ENCODE results near the gene SLC43A3. TPM values are rescaled to one million over a fixed set of nuclear protein-coding genes. Genes with fewer than 3 reads are reported as not detected.

The SLC43A3 gene
- total RNA-seq, 2 experiments from 2014 or later = 268 to 333 TPM

GRCh38 chr11:57427727-57428082 is 784 bp upstream of the SLC43A3 start:
- H3K9me3 Mint-ChIP-seq (ENCODE audit: low read depth) = no peaks in the 10 kb centered on the region
- ATAC-seq = no peak
- intact Hi-C loops (cut with DNase I, micrococcal nuclease) = loop anchor here (1.0 to 5.0 kb wide), 11 partner anchors 33 to 1715 kb away; partner anchors contain the start of genes MED19 (in 2 of the 2), TMX2 (in 2 of the 2), FAM111A (in 1 of the 2) and LPXN (in 1 of the 2)
- ChIA-PET CTCF (interaction anchor here (0.7 to 2.8 kb wide), 8 partner anchors 9 to 56 kb away, joined by 3 to 21 read pairs (median 3); partner anchors contain the start of gene RTN4RL2), POLR2A (interaction anchor here (0.7 kb wide), 1 partner anchor 75 kb away, joined by 3 read pairs; no protein-coding TSS in a partner anchor)
- no peak for DNase-seq
- no peaks in the 10 kb centered on the region for H3K27me3 Mint-ChIP-seq
- peaks cover 40% of the 10 kb centered on the region for H3K36me3 Mint-ChIP-seq (ENCODE audit: low read depth)
- H3K4me1 Mint-ChIP-seq = peaks cover 29% of the 10 kb centered on the region
- peak overlapping the region; percentile 95 for H3K27ac Mint-ChIP-seq
- peak overlapping the region; percentile 98 for H3K4me3 Mint-ChIP-seq

GRCh38 chr11:57426439-57426928 is 437 bp downstream of the SLC43A3 start:
- Mint-ChIP-seq H3K9me3 (ENCODE audit: low read depth) (no peaks in the 10 kb centered on the region), H3K36me3 (ENCODE audit: low read depth) (peaks cover 52% of the 10 kb centered on the region)
- intact Hi-C loops (cut with DNase I, micrococcal nuclease) = loop anchor here (2.0 to 5.0 kb wide), 8 partner anchors 51 to 1716 kb away; partner anchors contain the start of genes MED19 (in 2 of the 2), TMX2 (in 2 of the 2), FAM111A (in 1 of the 2) and LPXN (in 1 of the 2)

GRCh38 chr11:57425565-57426438 is 1.1 kb downstream of the SLC43A3 start:
- peak overlapping the region; percentile 95 for H3K27ac Mint-ChIP-seq
- ChIA-PET POLR2A (interaction anchor here (1.4 to 1.7 kb wide), 2 partner anchors 32 to 316 kb away, joined by 5 read pairs; partner anchors contain the start of gene SELENOH), CTCF (interaction anchor here (0.5 to 2.8 kb wide), 12 partner anchors 15 to 281 kb away, joined by 3 to 21 read pairs (median 3); partner anchors contain the start of gene RTN4RL2)
- H3K4me1 Mint-ChIP-seq = peaks cover 46% of the 10 kb centered on the region
- no peak for ATAC-seq
- peak overlapping the region; percentile 98 for H3K4me3 Mint-ChIP-seq
- no peaks in the 10 kb centered on the region for H3K9me3 Mint-ChIP-seq (ENCODE audit: low read depth)
- peaks cover 59% of the 10 kb centered on the region for H3K36me3 Mint-ChIP-seq (ENCODE audit: low read depth)
- intact Hi-C loops (cut with DNase I, micrococcal nuclease) = loop anchor here (1.0 to 5.0 kb wide), 17 partner anchors 20 to 1716 kb away; partner anchors contain the start of genes MED19 (in 2 of the 2), TMX2 (in 2 of the 2), CLP1 (in 1 of the 2) and FAM111A (in 1 of the 2)
- peak; percentile 28 for DNase-seq
- no peaks in the 10 kb centered on the region for H3K27me3 Mint-ChIP-seq

More at GRCh38 chr11:57426439-57426928, 437 bp downstream of the SLC43A3 start:
- peaks cover 39% of the 10 kb centered on the region for H3K4me1 Mint-ChIP-seq
- peak overlapping the region; percentile 95 for H3K27ac Mint-ChIP-seq
- peak; percentile 43 for DNase-seq
- ATAC-seq = no peak
- H3K4me3 Mint-ChIP-seq = peak overlapping the region; percentile 98
- no peaks in the 10 kb centered on the region for H3K27me3 Mint-ChIP-seq
- POLR2A ChIA-PET = interaction anchor here (0.6 kb wide), 1 partner anchor 254 kb away, joined by 3 read pairs; no protein-coding TSS in a partner anchor
- CTCF ChIA-PET = interaction anchor here (0.7 to 2.8 kb wide), 6 partner anchors 15 to 280 kb away, joined by 3 to 21 read pairs (median 3); partner anchors contain the start of gene RTN4RL2

DNA sequence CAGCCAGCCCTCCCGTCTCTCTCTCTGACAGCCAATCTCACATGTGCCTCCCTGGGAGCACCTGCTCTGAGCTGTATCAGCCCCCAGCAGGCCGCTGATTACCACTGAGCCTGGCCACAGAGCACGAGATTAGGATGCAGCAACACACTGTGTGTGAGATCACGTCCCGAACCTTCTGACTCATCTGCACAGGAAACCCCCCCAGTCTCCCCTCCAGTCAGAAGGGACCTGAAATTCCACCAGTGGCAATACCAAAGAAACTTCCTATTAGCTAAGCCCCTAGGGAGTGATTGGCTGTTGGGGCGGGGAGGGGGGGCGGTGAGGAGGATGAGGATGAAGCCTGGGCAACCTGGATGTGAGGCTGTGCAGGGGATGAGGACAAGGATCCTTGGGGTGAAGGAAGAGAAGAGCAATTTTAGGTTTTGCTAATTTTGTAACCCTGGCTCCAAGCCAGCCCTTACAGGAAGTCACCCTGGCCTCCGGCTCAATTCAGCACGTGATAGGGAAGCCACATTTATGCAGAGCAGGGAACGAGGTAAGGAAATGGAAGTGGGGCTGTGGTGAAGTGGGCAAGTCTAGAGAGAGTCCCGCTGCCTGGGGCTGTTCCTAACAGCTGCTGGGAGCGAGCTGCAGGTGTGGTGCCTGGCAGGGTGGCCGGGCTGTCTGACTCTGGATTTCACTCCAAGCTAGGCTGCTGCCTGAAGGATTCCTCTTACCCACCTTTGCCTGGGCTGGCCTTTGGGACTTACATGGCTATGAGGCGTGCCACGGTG is 1.9 kb downstream of the SLC43A3 start:
- intact Hi-C loops (cut with DNase I, micrococcal nuclease) = loop anchor here (1.0 to 5.0 kb wide), 15 partner anchors 19 to 1717 kb away; partner anchors contain the start of genes CLP1 (in 1 of the 2), FAM111A (in 1 of the 2), LPXN (in 1 of the 2) and MED19 (in 1 of the 2)
- H3K27me3 Mint-ChIP-seq = no peaks in the 10 kb centered on the region
- peaks cover 67% of the 10 kb centered on the region for H3K36me3 Mint-ChIP-seq (ENCODE audit: low read depth)
- no peaks in the 10 kb centered on the region for H3K9me3 Mint-ChIP-seq (ENCODE audit: low read depth)
- H3K4me3 Mint-ChIP-seq = peak overlapping the region; percentile 98
- peaks cover 54% of the 10 kb centered on the region for H3K4me1 Mint-ChIP-seq
- POLR2A ChIA-PET = interaction anchor here (0.6 to 2.2 kb wide), 6 partner anchors 19 to 317 kb away, joined by 3 to 19 read pairs (median 5); partner anchors contain the start of gene SELENOH
- CTCF ChIA-PET = interaction anchor here (0.5 to 1.8 kb wide), 8 partner anchors 18 to 102 kb away, joined by 3 to 7 read pairs (median 4); partner anchors contain the start of gene RTN4RL2
- DNase-seq (peak; percentile 95), ATAC-seq (peak; percentile 90)
- peak overlapping the region; percentile 95 for H3K27ac Mint-ChIP-seq

DNA sequence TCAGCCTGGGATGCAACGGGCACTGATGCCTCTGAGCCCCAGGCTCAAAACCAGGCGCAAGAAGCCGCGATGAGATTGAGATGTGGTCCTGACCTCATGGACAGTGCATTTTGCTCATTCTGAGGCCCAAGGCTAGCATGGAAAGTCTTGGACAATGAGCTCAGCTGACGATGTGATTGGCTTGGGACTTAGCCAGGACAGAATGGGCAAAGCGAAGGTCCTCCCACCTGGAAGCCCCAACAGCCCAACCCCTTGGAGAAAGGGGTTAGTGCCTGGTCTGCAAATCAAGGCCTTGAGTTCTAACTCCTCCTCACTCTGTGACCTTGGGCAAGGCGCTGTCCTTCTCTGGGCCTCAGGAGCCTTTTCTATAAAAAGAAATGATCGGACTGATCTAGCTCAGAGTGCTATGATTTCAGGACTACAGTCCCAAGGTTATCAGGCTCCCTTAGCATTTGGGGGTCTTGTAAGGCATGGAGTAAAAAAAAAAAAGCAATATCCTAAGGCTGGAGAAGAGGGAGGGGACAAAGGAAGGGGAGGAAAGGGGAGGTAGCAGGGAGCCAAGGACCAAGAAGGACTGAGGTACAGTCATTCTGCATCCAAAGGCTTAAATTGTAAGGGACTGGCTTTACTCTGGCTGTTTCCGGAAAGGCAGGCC is 2.7 kb downstream of the SLC43A3 start:
- Mint-ChIP-seq H3K27ac (peak overlapping the region; percentile 95), H3K27me3 (no peaks in the 10 kb centered on the region), H3K4me3 (peak overlapping the region; percentile 98), H3K9me3 (ENCODE audit: low read depth) (no peaks in the 10 kb centered on the region), H3K36me3 (ENCODE audit: low read depth) (peaks cover 73% of the 10 kb centered on the region), H3K4me1 (peaks cover 57% of the 10 kb centered on the region)
- ATAC-seq (no peak), DNase-seq (no peak)
- intact Hi-C loops (cut with DNase I, micrococcal nuclease) = loop anchor here (2.0 kb wide), 4 partner anchors 35 to 317 kb away; partner anchors contain the start of genes CLP1 (in 1 of the 2), SELENOH (in 1 of the 2) and UBE2L6 (in 1 of the 2)
- POLR2A ChIA-PET = interaction anchor here (0.6 to 2.2 kb wide), 5 partner anchors 18 to 317 kb away, joined by 3 to 19 read pairs (median 5); partner anchors contain the start of gene SELENOH
- CTCF ChIA-PET = interaction anchor here (1.2 to 1.8 kb wide), 4 partner anchors 19 to 69 kb away, joined by 4 to 7 read pairs (median 4); partner anchors contain the start of gene RTN4RL2

DNA sequence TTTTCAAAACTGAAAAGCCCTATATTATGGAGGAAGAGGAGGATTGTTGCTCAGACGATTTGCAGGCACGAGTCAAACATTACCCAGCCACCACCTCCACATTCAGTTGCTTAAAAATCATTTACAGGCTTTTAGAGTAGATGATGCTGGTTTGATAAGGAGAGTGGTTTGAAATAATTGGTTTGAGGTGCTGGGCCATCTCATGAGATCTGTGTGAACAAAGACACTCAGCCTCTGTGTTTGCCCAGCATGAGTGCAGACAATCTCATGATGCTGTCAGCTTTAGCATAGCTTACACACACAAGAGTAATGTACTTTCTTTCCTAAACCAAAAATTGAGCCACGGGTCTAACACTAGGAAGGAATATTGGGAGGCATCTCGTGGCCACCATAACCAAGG is 4.3 kb downstream of the SLC43A3 start:
- H3K27me3 Mint-ChIP-seq = no peaks in the 10 kb centered on the region
- peak overlapping the region; percentile 98 for H3K4me3 Mint-ChIP-seq
- ChIA-PET POLR2A (no interaction called here), CTCF (interaction anchor here (1.0 kb wide), 3 partner anchors 26 to 69 kb away, joined by 3 to 5 read pairs (median 3); no protein-coding TSS in a partner anchor)
- intact Hi-C loops (cut with DNase I, micrococcal nuclease) = no loop called here
- DNase-seq (no peak), ATAC-seq (no peak)
- peaks cover 63% of the 10 kb centered on the region for H3K4me1 Mint-ChIP-seq
- peak overlapping the region; percentile 80 for H3K27ac Mint-ChIP-seq
- no peaks in the 10 kb centered on the region for H3K9me3 Mint-ChIP-seq (ENCODE audit: low read depth)
- peaks cover 88% of the 10 kb centered on the region for H3K36me3 Mint-ChIP-seq (ENCODE audit: low read depth)

GRCh38 chr11:57421805-57422204 is 5.1 kb downstream of the SLC43A3 start:
- DNase-seq (no peak), ATAC-seq (no peak)
- Mint-ChIP-seq H3K9me3 (ENCODE audit: low read depth) (no peaks in the 10 kb centered on the region), H3K27ac (peak overlapping the region; percentile 80), H3K4me1 (peaks cover 65% of the 10 kb centered on the region), H3K27me3 (no peaks in the 10 kb centered on the region), H3K4me3 (no peak overlapping the region), H3K36me3 (ENCODE audit: low read depth) (peaks cover 96% of the 10 kb centered on the region)
- intact Hi-C loops (cut with DNase I, micrococcal nuclease) = no loop called here
- POLR2A ChIA-PET = no interaction called here
- CTCF ChIA-PET = interaction anchor here (1.0 to 1.4 kb wide), 4 partner anchors 16 to 69 kb away, joined by 3 to 5 read pairs (median 4); no protein-coding TSS in a partner anchor

DNA sequence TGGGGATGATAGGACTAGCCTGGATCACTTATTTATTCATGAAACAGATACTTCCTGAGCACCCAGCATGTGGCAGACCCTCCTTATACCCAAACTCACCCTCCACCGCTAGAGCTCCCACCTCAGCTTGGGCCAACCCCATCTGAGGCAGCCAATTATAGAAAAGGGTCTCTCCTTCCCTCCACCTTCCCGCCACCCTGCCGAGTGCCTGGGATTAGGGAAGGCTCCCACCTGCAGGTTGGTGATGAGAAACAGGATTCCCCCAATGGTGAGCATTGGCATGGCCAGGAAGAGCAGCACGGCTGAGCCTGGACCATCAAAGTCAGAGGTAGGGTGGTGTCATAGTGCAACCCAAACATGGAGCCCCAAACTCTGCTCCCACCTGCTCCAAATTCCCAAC is 5.9 kb downstream of the SLC43A3 start:
- no peaks in the 10 kb centered on the region for H3K9me3 Mint-ChIP-seq (ENCODE audit: low read depth)
- peaks cover 68% of the 10 kb centered on the region for H3K4me1 Mint-ChIP-seq
- H3K36me3 Mint-ChIP-seq (ENCODE audit: low read depth) = peaks cover 96% of the 10 kb centered on the region
- no peak overlapping the region for H3K4me3 Mint-ChIP-seq
- ChIA-PET POLR2A (interaction anchor here (0.5 kb wide), 1 partner anchor 249 kb away, joined by 3 read pairs; no protein-coding TSS in a partner anchor), CTCF (interaction anchor here (0.6 to 1.4 kb wide), 2 partner anchors 9 to 15 kb away, joined by 3 to 4 read pairs; no protein-coding TSS in a partner anchor)
- no peak overlapping the region for H3K27ac Mint-ChIP-seq
- ATAC-seq (no peak), DNase-seq (no peak)
- intact Hi-C loops (cut with DNase I, micrococcal nuclease) = no loop called here
- H3K27me3 Mint-ChIP-seq = no peaks in the 10 kb centered on the region

DNA sequence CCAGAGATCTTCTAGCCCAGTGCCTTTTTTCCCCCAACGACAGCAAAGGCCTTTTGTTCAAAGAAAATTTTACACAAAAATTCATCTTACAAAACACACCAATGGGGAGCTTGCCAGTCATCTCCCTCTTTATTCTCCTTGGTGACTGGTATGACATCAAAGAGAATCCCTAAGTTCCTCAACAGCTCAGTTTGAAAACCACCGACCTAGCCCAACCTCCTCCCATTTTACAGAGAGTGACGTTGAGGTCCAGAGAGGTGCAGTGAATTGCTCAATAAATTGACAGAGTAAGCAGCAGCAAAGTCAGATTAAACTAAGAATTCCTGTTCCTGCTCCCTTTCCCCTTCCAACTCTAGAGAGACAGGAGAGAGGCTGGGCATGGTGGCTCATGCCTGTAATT is 7.8 kb downstream of the SLC43A3 start:
- H3K27me3 Mint-ChIP-seq = no peaks in the 10 kb centered on the region
- POLR2A ChIA-PET = no interaction called here
- no peaks in the 10 kb centered on the region for H3K9me3 Mint-ChIP-seq (ENCODE audit: low read depth)
- DNase-seq = no peak
- CTCF ChIA-PET = interaction anchor here (0.5 to 0.7 kb wide), 2 partner anchors 73 to 76 kb away, joined by 3 read pairs; no protein-coding TSS in a partner anchor
- ATAC-seq = no peak
- peaks cover 92% of the 10 kb centered on the region for H3K36me3 Mint-ChIP-seq (ENCODE audit: low read depth)
- intact Hi-C loops (cut with DNase I, micrococcal nuclease) = no loop called here
- peak overlapping the region; percentile 58 for H3K27ac Mint-ChIP-seq
- peaks cover 77% of the 10 kb centered on the region for H3K4me1 Mint-ChIP-seq
- no peak overlapping the region for H3K4me3 Mint-ChIP-seq
